ENCODE results near the gene GPR87. TPM values are rescaled to one million over a fixed set of nuclear protein-coding genes. Genes with fewer than 3 reads are reported as not detected.

The GPR87 gene
- total RNA-seq, 1 experiment from 2014 or later: 1.2 TPM

DNA sequence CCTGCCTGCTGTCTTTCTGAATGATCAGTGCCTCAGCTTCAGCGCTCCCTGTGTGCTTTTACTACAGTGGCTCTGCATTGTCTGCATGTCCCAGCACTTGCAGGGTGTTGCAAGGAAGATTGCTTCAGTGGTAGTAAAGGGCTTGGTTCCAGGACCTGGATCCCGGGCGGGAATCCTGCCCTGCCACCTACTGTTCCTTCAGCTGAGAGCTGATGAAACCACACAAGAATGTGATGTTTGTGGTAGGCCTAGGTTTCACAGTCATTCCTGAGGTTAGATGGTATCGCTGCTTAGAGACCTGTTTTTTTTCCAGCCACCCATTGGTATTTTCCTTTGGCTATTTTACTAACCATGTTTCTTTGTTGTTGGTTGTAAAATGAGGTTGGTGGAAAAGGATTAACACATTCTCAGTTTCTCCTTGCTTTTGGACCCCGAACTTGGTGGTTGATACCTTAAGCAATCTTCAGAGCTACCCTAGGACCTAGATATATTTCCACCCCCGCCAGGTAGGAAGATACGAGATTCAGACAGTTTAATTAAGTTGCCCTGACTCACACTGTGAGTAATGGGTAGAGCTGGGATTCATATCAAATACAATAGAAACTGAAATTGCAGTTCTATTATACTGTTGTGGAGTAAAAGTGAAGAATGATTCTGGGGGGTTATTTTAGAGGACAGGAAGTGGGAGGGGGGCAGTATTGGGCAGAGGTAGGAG, 11.4 kb downstream of the GPR87 start:
- peak overlapping the region; percentile 50 for H3K4me3 Mint-ChIP-seq (ENCODE audit: low read depth, unreplicated experiment)
- no peaks in the 10 kb centered on the region for H3K27me3 Mint-ChIP-seq (ENCODE audit: unreplicated experiment)
- no peaks in the 10 kb centered on the region for H3K36me3 Mint-ChIP-seq (ENCODE audit: insufficient read depth, unreplicated experiment)

DNA sequence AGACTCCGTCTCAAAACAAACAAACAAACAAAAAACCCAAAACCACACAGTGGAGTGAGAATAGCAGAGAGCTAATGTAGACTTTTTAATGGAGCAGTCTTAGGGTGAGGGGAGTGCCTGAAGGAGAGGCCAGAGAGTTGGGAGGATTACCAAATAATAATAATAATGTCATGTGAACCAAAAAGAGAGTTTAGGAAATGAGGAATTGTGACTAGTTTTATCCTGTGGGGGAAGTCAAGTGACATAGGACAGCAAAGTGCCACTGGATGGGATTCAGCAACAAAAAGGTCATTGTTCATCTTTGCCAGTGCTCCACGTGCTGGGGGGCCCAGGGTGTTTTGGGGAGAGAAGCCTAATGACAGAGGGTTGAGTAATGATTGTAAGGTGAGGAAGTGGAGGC, 12.9 kb downstream of the GPR87 start:
- no peaks in the 10 kb centered on the region for H3K27me3 Mint-ChIP-seq (ENCODE audit: unreplicated experiment)
- intact Hi-C loops (cut with micrococcal nuclease; ENCODE audit: unreplicated experiment): no loop called here

More for the DNA sequence above, 11.4 kb downstream of the GPR87 start:
- BruUV-seq (replicated peaks): no TSS peak
- H3K4me1 Mint-ChIP-seq (ENCODE audit: low read depth, unreplicated experiment): peaks cover 53% of the 10 kb centered on the region
- peak; percentile 91 for DNase-seq
- CTCF ChIA-PET: interaction anchor here (0.5 to 2.4 kb wide), 10 partner anchors 9 to 1899 kb away, joined by 3 to 27 read pairs (median 5); partner anchors contain the start of gene GPR87
- intact Hi-C loops (cut with micrococcal nuclease; ENCODE audit: unreplicated experiment): loop anchor here (1.0 to 5.0 kb wide), 2 partner anchors 22 to 532 kb away; no protein-coding TSS in a partner anchor
- H3K27ac Mint-ChIP-seq (ENCODE audit: unreplicated experiment): peak overlapping the region; percentile 91
- TF ChIP-seq, protein P1, sequence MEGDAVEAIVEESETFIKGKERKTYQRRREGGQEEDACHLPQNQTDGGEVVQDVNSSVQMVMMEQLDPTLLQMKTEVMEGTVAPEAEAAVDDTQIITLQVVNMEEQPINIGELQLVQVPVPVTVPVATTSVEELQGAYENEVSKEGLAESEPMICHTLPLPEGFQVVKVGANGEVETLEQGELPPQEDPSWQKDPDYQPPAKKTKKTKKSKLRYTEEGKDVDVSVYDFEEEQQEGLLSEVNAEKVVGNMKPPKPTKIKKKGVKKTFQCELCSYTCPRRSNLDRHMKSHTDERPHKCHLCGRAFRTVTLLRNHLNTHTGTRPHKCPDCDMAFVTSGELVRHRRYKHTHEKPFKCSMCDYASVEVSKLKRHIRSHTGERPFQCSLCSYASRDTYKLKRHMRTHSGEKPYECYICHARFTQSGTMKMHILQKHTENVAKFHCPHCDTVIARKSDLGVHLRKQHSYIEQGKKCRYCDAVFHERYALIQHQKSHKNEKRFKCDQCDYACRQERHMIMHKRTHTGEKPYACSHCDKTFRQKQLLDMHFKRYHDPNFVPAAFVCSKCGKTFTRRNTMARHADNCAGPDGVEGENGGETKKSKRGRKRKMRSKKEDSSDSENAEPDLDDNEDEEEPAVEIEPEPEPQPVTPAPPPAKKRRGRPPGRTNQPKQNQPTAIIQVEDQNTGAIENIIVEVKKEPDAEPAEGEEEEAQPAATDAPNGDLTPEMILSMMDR (IDR thresholded peaks at IDR 0.05; ENCODE audit: unreplicated experiment): no peak
- no peaks in the 10 kb centered on the region for H3K9me3 Mint-ChIP-seq (ENCODE audit: low read depth, unreplicated experiment)

DNA sequence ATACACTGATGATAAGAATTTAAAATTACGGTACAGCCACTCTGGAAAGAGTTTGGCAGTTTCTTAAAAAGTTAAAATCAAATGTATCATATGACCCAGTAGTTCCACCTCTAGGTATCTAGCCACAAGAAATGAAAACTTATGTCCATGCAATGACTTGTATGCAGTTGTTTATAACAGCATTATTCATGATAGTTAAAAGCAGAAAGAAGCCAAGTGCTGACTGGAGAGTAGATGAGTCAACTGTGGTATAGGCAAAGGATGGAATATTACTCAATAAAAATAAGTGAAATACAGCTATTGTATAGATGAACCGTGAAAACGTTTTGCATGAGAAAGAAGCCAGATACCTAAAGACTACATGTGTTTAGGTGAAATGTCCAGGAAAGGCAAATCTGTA, 14.8 kb downstream of the GPR87 start:
- TF ChIP-seq, protein P1 (IDR thresholded peaks at IDR 0.05; ENCODE audit: unreplicated experiment): no peak
- no peaks in the 10 kb centered on the region for H3K9me3 Mint-ChIP-seq (ENCODE audit: low read depth, unreplicated experiment)
- peaks cover 44% of the 10 kb centered on the region for H3K4me1 Mint-ChIP-seq (ENCODE audit: low read depth, unreplicated experiment)
- intact Hi-C loops (cut with micrococcal nuclease; ENCODE audit: unreplicated experiment): no loop called here
- CTCF ChIA-PET: no interaction called here
- no peak for DNase-seq
- no TSS peak for BruUV-seq (replicated peaks)
- no peak overlapping the region for H3K27ac Mint-ChIP-seq (ENCODE audit: unreplicated experiment)
- no peaks in the 10 kb centered on the region for H3K27me3 Mint-ChIP-seq (ENCODE audit: unreplicated experiment)
- no peaks in the 10 kb centered on the region for H3K36me3 Mint-ChIP-seq (ENCODE audit: insufficient read depth, unreplicated experiment)
- H3K4me3 Mint-ChIP-seq (ENCODE audit: low read depth, unreplicated experiment): no peak overlapping the region

More for the DNA sequence above, 12.9 kb downstream of the GPR87 start:
- Mint-ChIP-seq H3K36me3 (ENCODE audit: insufficient read depth, unreplicated experiment) (no peaks in the 10 kb centered on the region), H3K9me3 (ENCODE audit: low read depth, unreplicated experiment) (no peaks in the 10 kb centered on the region), H3K27ac (ENCODE audit: unreplicated experiment) (peak overlapping the region; percentile 74), H3K4me3 (ENCODE audit: low read depth, unreplicated experiment) (no peak overlapping the region), H3K4me1 (ENCODE audit: low read depth, unreplicated experiment) (peaks cover 53% of the 10 kb centered on the region)
- no TSS peak for BruUV-seq (replicated peaks)
- DNase-seq: no peak
- TF ChIP-seq, protein P1 (IDR thresholded peaks at IDR 0.05; ENCODE audit: unreplicated experiment): no peak
- CTCF ChIA-PET: interaction anchor here (0.7 kb wide), 1 partner anchor 1246 kb away, joined by 4 read pairs; no protein-coding TSS in a partner anchor

DNA sequence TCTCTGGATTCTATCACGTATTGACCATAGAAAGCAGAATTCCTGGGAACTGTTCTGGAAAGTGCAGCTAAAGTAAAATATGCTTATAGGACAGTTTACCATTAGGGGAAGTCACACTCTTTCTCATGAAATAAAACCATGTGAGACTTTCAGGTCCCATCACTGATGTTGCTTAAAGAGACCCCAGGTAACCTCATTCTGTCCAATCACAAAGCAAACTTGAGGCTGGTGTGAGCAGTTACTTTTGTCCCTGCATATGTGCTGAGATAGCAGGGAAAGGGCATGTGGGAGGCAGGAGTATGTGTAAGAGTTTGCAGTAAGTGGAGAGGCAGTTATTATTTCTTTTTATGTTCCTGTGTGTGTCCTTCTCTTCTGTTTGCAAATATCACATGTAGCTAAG, 16.1 kb downstream of the GPR87 start:
- intact Hi-C loops (cut with micrococcal nuclease; ENCODE audit: unreplicated experiment): no loop called here
- no peak for DNase-seq
- H3K9me3 Mint-ChIP-seq (ENCODE audit: low read depth, unreplicated experiment): no peaks in the 10 kb centered on the region
- H3K27me3 Mint-ChIP-seq (ENCODE audit: unreplicated experiment): no peaks in the 10 kb centered on the region
- no peak overlapping the region for H3K4me3 Mint-ChIP-seq (ENCODE audit: low read depth, unreplicated experiment)
- TF ChIP-seq, protein P1 (IDR thresholded peaks at IDR 0.05; ENCODE audit: unreplicated experiment): no peak
- CTCF ChIA-PET: no interaction called here
- peaks cover 31% of the 10 kb centered on the region for H3K4me1 Mint-ChIP-seq (ENCODE audit: low read depth, unreplicated experiment)
- H3K27ac Mint-ChIP-seq (ENCODE audit: unreplicated experiment): no peak overlapping the region
- no peaks in the 10 kb centered on the region for H3K36me3 Mint-ChIP-seq (ENCODE audit: insufficient read depth, unreplicated experiment)
- no TSS peak for BruUV-seq (replicated peaks)
